Right atrium auricular region (tissue), 2 donors: ENCODE measurements around the gene SCLY. TPM values are rescaled to one million over a fixed set of nuclear protein-coding genes. Genes with fewer than 3 reads are reported as not detected.

Source experiments
- DNase-seq: peaks from one replicate; pipeline ENCODE4 v3.0.0-alpha.2; 2019; ENCODE audit warnings: low spot score
- H3K27ac ChIP-seq, 2 donors: fragments of 200-600 bp; sonication (generic); 1 replicate in 1 of 2; 2 replicates in 1 of 2; pipeline ENCODE4 v1.5.1; 2016 to 2019
- H3K27me3 ChIP-seq, 2 donors: fragments of 200-600 bp; sonication (generic); one replicate each; pipeline versions ENCODE4 v1.5.1 to v1.6.0; 2017 to 2019
- H3K36me3 ChIP-seq: fragments of 200-600 bp; sonication (generic); one replicate; pipeline ENCODE4 v1.5.1; 2016
- H3K4me1 ChIP-seq, 2 donors: fragments of 200-600 bp; sonication (generic); one replicate each; pipeline versions ENCODE4 v1.5.1 to v1.6.0; 2017 to 2019
- H3K4me3 ChIP-seq, 2 donors: fragments of 200-600 bp; sonication (generic); 1 replicate in 1 of 2; 2 replicates in 1 of 2; pipeline ENCODE4 v1.5.1; 2017 to 2019; ENCODE audit warnings: mild to moderate bottlenecking in 1 of 2, moderate library complexity in 1 of 2
- H3K9me3 ChIP-seq, 2 donors: fragments of 200-600 bp; sonication (generic); one replicate each; pipeline ENCODE4 v1.5.1; 2019
- CTCF ChIP-seq, 2 donors: fragments of 200-600 bp; sonication (generic); IDR thresholded peaks; one replicate each; pipeline ENCODE4 v1.5.1; 2019; ENCODE audit warnings: antibody characterized with exemption in 2 of 2
- total RNA-seq, 2 donors: library from RNA; depleted of rRNA; stranded (reverse); fragments of >200 nt; gene quantifications; one replicate each; pipeline ENCODE4 v1.1.0, GENCODE V29; 2016

The SCLY gene
- total RNA-seq, 2 donors from 2014 or later = 6.5 to 11.3 TPM

- no peak for TF ChIP-seq CTCF (IDR thresholded peaks at IDR 0.05)
- Histone ChIP-seq H3K36me3 (peaks cover 20% of the 10 kb centered on the region), H3K27ac (no peak overlapping the region), H3K4me1 (no peaks in the 10 kb centered on the region), H3K9me3 (no peaks in the 10 kb centered on the region), H3K27me3 (no peaks in the 10 kb centered on the region), H3K4me3 (no peak overlapping the region)
- DNase-seq = peak; percentile 42
These were observed 19.7 kb downstream of the SCLY start for GRCh38 chr2:238080518-238080917.

GRCh38 chr2:238081150-238081549, 20.3 kb downstream of the SCLY start:
- H3K4me1 ChIP-seq = no peaks in the 10 kb centered on the region
- H3K4me3 ChIP-seq = no peak overlapping the region
- DNase-seq = peak; percentile 11
- H3K36me3 ChIP-seq = peaks cover 20% of the 10 kb centered on the region
- H3K27ac ChIP-seq = no peak overlapping the region
- no peak for TF ChIP-seq CTCF (IDR thresholded peaks at IDR 0.05)
- no peaks in the 10 kb centered on the region for H3K9me3 ChIP-seq
- H3K27me3 ChIP-seq = no peaks in the 10 kb centered on the region

GRCh38 chr2:238081561-238081960, 20.8 kb downstream of the SCLY start:
- H3K27ac ChIP-seq = no peak overlapping the region
- peak; percentile 32 for DNase-seq
- H3K9me3 ChIP-seq = no peaks in the 10 kb centered on the region
- no peaks in the 10 kb centered on the region for H3K27me3 ChIP-seq
- H3K4me3 ChIP-seq = no peak overlapping the region
- peaks cover 20% of the 10 kb centered on the region for H3K36me3 ChIP-seq
- no peaks in the 10 kb centered on the region for H3K4me1 ChIP-seq
- no peak for TF ChIP-seq CTCF (IDR thresholded peaks at IDR 0.05)

GRCh38 chr2:238082151-238082550, 21.4 kb downstream of the SCLY start:
- peak; percentile 2 for DNase-seq
- no peak overlapping the region for H3K4me3 ChIP-seq
- H3K36me3 ChIP-seq = peaks cover 20% of the 10 kb centered on the region

GRCh38 chr2:238082827-238083226, 22.0 kb downstream of the SCLY start:
- Histone ChIP-seq H3K36me3 (peaks cover 15% of the 10 kb centered on the region), H3K4me3 (no peak overlapping the region), H3K27me3 (no peaks in the 10 kb centered on the region), H3K27ac (no peak overlapping the region), H3K9me3 (no peaks in the 10 kb centered on the region), H3K4me1 (no peaks in the 10 kb centered on the region)
- TF ChIP-seq CTCF (IDR thresholded peaks at IDR 0.05) = no peak
- DNase-seq = peak; percentile 7

More at GRCh38 chr2:238082151-238082550, 21.4 kb downstream of the SCLY start:
- TF ChIP-seq CTCF (IDR thresholded peaks at IDR 0.05) = no peak
- Histone ChIP-seq H3K9me3 (no peaks in the 10 kb centered on the region), H3K27ac (no peak overlapping the region), H3K4me1 (no peaks in the 10 kb centered on the region), H3K27me3 (no peaks in the 10 kb centered on the region)

- Histone ChIP-seq H3K4me3 (no peak overlapping the region), H3K27me3 (no peaks in the 10 kb centered on the region), H3K27ac (no peak overlapping the region), H3K9me3 (no peaks in the 10 kb centered on the region), H3K36me3 (peaks cover 15% of the 10 kb centered on the region), H3K4me1 (no peaks in the 10 kb centered on the region)
- TF ChIP-seq CTCF (IDR thresholded peaks at IDR 0.05) = no peak
- DNase-seq = peak; percentile 4
These were observed 23.1 kb downstream of the SCLY start for GRCh38 chr2:238083919-238084318.
